ENCODE results near the gene COL9A1. TPM values are rescaled to one million over a fixed set of nuclear protein-coding genes. Genes with fewer than 3 reads are reported as not detected.

The COL9A1 gene
- total RNA-seq, 2 donors from 2014 or later: not detected

GRCh38 chr6:70257768-70258273, 45.1 kb downstream of the COL9A1 start:
- Histone ChIP-seq H3K4me3 (no peak overlapping the region), H3K27ac (no peak overlapping the region), H3K27me3 (replicated peaks; ENCODE audit: insufficient read depth) (no peaks in the 10 kb centered on the region), H3K9me3 (no peaks in the 10 kb centered on the region), H3K4me1 (ENCODE audit: control insufficient read depth in 1 of 2, low read depth in 2 of 2) (no peaks in the 10 kb centered on the region), H3K36me3 (no peaks in the 10 kb centered on the region)
- ATAC-seq (ENCODE audit: insufficient number of reproducible peaks, low FRiP score, low read depth): no peak
- DNase-seq (ENCODE audit: low spot score): no peak
- TF ChIP-seq CTCF (IDR thresholded peaks at IDR 0.05): no peak

GRCh38 chr6:70254784-70255183, 48.1 kb downstream of the COL9A1 start:
- no peak for ATAC-seq (ENCODE audit: insufficient number of reproducible peaks, low FRiP score, low read depth)
- Histone ChIP-seq H3K36me3 (no peaks in the 10 kb centered on the region), H3K27ac (no peak overlapping the region), H3K27me3 (replicated peaks; ENCODE audit: insufficient read depth) (no peaks in the 10 kb centered on the region), H3K9me3 (no peaks in the 10 kb centered on the region), H3K4me3 (no peak overlapping the region), H3K4me1 (ENCODE audit: control insufficient read depth in 1 of 2, low read depth in 2 of 2) (no peaks in the 10 kb centered on the region)
- TF ChIP-seq CTCF (IDR thresholded peaks at IDR 0.05): no peak
- DNase-seq (ENCODE audit: low spot score): no peak

GRCh38 chr6:70253923-70254322, 49.0 kb downstream of the COL9A1 start:
- DNase-seq (ENCODE audit: low spot score) (no peak), ATAC-seq (ENCODE audit: insufficient number of reproducible peaks, low FRiP score, low read depth) (no peak)
- no peaks in the 10 kb centered on the region for H3K9me3 ChIP-seq
- no peak overlapping the region for H3K4me3 ChIP-seq
- no peak for TF ChIP-seq CTCF (IDR thresholded peaks at IDR 0.05)
- H3K27me3 ChIP-seq (replicated peaks; ENCODE audit: insufficient read depth): no peaks in the 10 kb centered on the region
- no peak overlapping the region for H3K27ac ChIP-seq
- H3K36me3 ChIP-seq: no peaks in the 10 kb centered on the region
- H3K4me1 ChIP-seq (ENCODE audit: control insufficient read depth in 1 of 2, low read depth in 2 of 2): no peaks in the 10 kb centered on the region

- no peaks in the 10 kb centered on the region for H3K27me3 ChIP-seq (replicated peaks; ENCODE audit: insufficient read depth)
- H3K27ac ChIP-seq: no peak overlapping the region
- H3K36me3 ChIP-seq: no peaks in the 10 kb centered on the region
- TF ChIP-seq CTCF (IDR thresholded peaks at IDR 0.05): no peak
- no peaks in the 10 kb centered on the region for H3K9me3 ChIP-seq
- ATAC-seq (ENCODE audit: insufficient number of reproducible peaks, low FRiP score, low read depth) (no peak), DNase-seq (ENCODE audit: low spot score) (no peak)
- no peak overlapping the region for H3K4me3 ChIP-seq
- H3K4me1 ChIP-seq (ENCODE audit: control insufficient read depth in 1 of 2, low read depth in 2 of 2): no peaks in the 10 kb centered on the region
Observed at GRCh38 chr6:70252604-70253003, 50.3 kb downstream of the COL9A1 start.

- no peak for DNase-seq (ENCODE audit: low spot score)
- TF ChIP-seq CTCF (IDR thresholded peaks at IDR 0.05): no peak
- no peaks in the 10 kb centered on the region for H3K27me3 ChIP-seq (replicated peaks; ENCODE audit: insufficient read depth)
- H3K4me3 ChIP-seq: no peak overlapping the region
- H3K27ac ChIP-seq: no peak overlapping the region
- no peaks in the 10 kb centered on the region for H3K36me3 ChIP-seq
- no peaks in the 10 kb centered on the region for H3K9me3 ChIP-seq
- no peaks in the 10 kb centered on the region for H3K4me1 ChIP-seq (ENCODE audit: control insufficient read depth in 1 of 2, low read depth in 2 of 2)
- ATAC-seq (ENCODE audit: insufficient number of reproducible peaks, low FRiP score, low read depth): no peak
Observed at GRCh38 chr6:70246118-70246517, 56.8 kb downstream of the COL9A1 start.
